ENCODE data around the gene INPP5A. TPM values are rescaled to one million over a fixed set of nuclear protein-coding genes. Genes with fewer than 3 reads are reported as not detected.

The INPP5A gene
- total RNA-seq, 1 experiment from 2014 or later: 14.7 TPM

GRCh38 chr10:132523561-132524442 lies 13.8 kb upstream of the INPP5A start:
- H3K4me1 Mint-ChIP-seq (ENCODE audit: insufficient read depth, unreplicated experiment): no peaks in the 10 kb centered on the region
- H3K27ac Mint-ChIP-seq (ENCODE audit: low read depth, unreplicated experiment): no peak overlapping the region
- TF ChIP-seq CTCF (IDR thresholded peaks at IDR 0.05; ENCODE audit: unreplicated experiment): no peak
- H3K4me3 Mint-ChIP-seq (ENCODE audit: unreplicated experiment): no peak overlapping the region
- H3K9me3 Mint-ChIP-seq (ENCODE audit: unreplicated experiment): no peaks in the 10 kb centered on the region
- DNase-seq (ENCODE audit: unreplicated experiment): no peak
- ChIA-PET POLR2A (no interaction called here), CTCF (interaction anchor here (1.7 to 3.0 kb wide), 2 partner anchors 8 to 65 kb away, joined by 5 to 10 read pairs; no protein-coding TSS in a partner anchor)
- BruUV-seq (replicated peaks): no TSS peak
- peaks cover 18% of the 10 kb centered on the region for H3K36me3 Mint-ChIP-seq (ENCODE audit: insufficient read depth, unreplicated experiment)
- H3K27me3 Mint-ChIP-seq (ENCODE audit: insufficient read depth, unreplicated experiment): no peaks in the 10 kb centered on the region
- intact Hi-C loops (cut with micrococcal nuclease): no loop called here

GRCh38 chr10:132524443-132525285 lies 12.9 kb upstream of the INPP5A start:
- no TSS peak for BruUV-seq (replicated peaks)
- intact Hi-C loops (cut with micrococcal nuclease): no loop called here
- Mint-ChIP-seq H3K9me3 (ENCODE audit: unreplicated experiment) (no peaks in the 10 kb centered on the region), H3K27ac (ENCODE audit: low read depth, unreplicated experiment) (no peak overlapping the region), H3K4me1 (ENCODE audit: insufficient read depth, unreplicated experiment) (no peaks in the 10 kb centered on the region), H3K36me3 (ENCODE audit: insufficient read depth, unreplicated experiment) (peaks cover 18% of the 10 kb centered on the region), H3K27me3 (ENCODE audit: insufficient read depth, unreplicated experiment) (no peaks in the 10 kb centered on the region), H3K4me3 (ENCODE audit: unreplicated experiment) (no peak overlapping the region)
- ChIA-PET CTCF (interaction anchor here (0.6 to 1.7 kb wide), 2 partner anchors 65 to 1397 kb away, joined by 3 to 5 read pairs; no protein-coding TSS in a partner anchor), POLR2A (interaction anchor here (0.7 kb wide), 1 partner anchor 34 kb away, joined by 3 read pairs; no protein-coding TSS in a partner anchor)
- TF ChIP-seq CTCF (IDR thresholded peaks at IDR 0.05; ENCODE audit: unreplicated experiment): no peak
- DNase-seq (ENCODE audit: unreplicated experiment): no peak

GRCh38 chr10:132526676-132527075 lies 10.9 kb upstream of the INPP5A start:
- H3K36me3 Mint-ChIP-seq (ENCODE audit: insufficient read depth, unreplicated experiment): peaks cover 18% of the 10 kb centered on the region
- ChIA-PET POLR2A (interaction anchor here (0.6 kb wide), 1 partner anchor 12 kb away, joined by 3 read pairs; no protein-coding TSS in a partner anchor), CTCF (interaction anchor here (0.5 kb wide), 1 partner anchor 67 kb away, joined by 3 read pairs; no protein-coding TSS in a partner anchor)
- no TSS peak for BruUV-seq (replicated peaks)
- H3K4me1 Mint-ChIP-seq (ENCODE audit: insufficient read depth, unreplicated experiment): no peaks in the 10 kb centered on the region
- H3K27me3 Mint-ChIP-seq (ENCODE audit: insufficient read depth, unreplicated experiment): no peaks in the 10 kb centered on the region
- H3K9me3 Mint-ChIP-seq (ENCODE audit: unreplicated experiment): no peaks in the 10 kb centered on the region
- DNase-seq (ENCODE audit: unreplicated experiment): no peak
- intact Hi-C loops (cut with micrococcal nuclease): no loop called here
- no peak overlapping the region for H3K4me3 Mint-ChIP-seq (ENCODE audit: unreplicated experiment)
- no peak overlapping the region for H3K27ac Mint-ChIP-seq (ENCODE audit: low read depth, unreplicated experiment)
- no peak for TF ChIP-seq CTCF (IDR thresholded peaks at IDR 0.05; ENCODE audit: unreplicated experiment)
